Measurements from ENCODE around the gene TMEM240.
A peak's percentile ranks its signal among the peaks of the same experiment; 100 is the strongest.
"Not testable (repeated sequence)": the region's sequence is repeated elsewhere in the genome, so short reads cannot be mapped to it uniquely, and the experiment has no call there.

TMEM240 gene

GRCh38 chr1:1489231-1489630 is 51.2 kb downstream of the TMEM240 start:
- DNase-seq = no peak

DNA sequence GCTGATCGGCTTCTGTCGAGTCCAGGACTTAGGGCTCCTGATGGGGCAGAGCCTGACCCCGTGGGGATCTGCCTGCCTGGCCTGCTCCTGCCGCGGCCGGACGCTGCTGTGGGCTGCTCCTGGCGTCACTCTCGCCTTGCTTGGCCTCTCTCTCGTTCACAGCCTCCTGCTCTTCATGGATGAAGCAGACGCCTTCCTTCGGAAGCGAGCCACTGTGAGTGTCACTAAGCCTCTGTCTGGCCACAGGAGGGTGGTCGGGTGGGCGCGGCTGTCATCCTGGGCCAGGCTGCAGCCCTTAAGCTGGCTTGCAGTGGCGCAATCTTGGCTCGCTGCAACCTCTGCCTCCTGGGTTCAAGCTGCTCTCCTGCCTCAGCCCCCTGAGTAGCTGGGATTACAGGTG is 52.7 kb downstream of the TMEM240 start:
- no peak for DNase-seq

DNA sequence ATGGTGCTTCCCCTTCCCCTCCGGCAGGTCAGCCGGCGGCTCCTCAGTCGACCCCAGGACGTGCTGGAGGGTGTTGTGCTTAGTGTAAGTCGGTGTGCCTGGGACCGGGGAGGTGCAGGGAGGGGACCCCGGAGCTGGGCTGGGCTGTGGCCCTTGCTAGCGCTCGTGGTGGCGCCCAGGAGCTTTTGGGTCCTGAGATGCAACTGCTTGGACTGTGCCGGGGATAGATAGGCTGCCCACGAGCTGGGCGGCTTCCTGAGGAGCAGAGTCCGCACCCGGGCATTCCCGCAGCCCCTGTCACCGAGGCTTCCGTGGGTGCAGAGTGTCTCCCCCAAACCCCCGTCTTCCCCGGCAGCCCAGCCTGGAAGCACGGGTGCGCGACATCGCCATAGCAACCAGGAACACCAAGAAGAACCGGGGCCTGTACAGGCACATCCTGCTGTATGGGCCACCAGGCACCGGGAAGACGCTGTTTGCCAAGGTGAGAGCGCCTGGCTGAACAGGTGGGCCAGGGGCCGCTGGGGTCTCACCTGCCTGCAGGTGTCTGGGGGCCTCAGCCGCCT is 54.6 kb downstream of the TMEM240 start:
- DNase-seq = peak; percentile 15

DNA sequence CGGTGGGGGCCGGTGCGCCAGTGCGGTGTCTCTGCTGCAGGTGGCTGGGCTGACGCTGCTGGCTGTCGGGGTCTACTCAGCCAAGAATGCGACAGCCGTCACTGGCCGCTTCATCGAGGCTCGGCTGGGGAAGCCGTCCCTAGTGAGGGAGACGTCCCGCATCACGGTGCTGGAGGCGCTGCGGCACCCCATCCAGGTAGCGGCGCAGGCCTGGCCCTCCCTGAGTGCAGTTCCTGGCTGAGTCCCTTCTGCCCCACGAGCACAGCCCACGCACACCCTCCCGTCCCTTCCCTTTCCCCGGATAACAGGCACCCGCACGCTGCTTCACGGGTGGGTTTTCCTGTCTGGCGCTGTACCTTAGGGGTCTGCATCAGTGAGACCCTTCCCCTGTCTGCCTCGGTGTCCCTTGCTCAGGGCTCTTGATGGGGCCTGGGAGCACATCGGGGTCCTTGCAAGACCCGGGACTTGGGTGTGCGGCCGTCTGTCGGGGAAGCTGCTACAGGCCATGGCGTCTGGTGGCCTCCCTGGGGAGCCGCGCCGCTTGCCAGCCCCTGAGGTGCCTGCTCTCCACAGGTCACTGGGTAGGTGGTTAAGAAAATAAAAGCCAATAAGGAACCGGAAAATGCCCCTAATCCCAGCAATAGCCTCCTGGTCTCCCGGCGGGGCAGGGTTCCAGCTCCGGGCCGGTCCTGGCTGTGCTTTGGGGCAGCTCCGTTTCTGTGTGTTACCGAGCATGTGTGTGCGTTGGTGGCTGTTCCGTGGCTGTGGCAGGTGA is 55.3 kb downstream of the TMEM240 start:
- not testable (repeated sequence) for DNase-seq

All from DMS79 (cell line).